Measurements from ENCODE around the gene ANKRD22. TPM values are rescaled to one million over a fixed set of nuclear protein-coding genes. Genes with fewer than 3 reads are reported as not detected.
"Not testable (repeated sequence)": the region's sequence is repeated elsewhere in the genome, so short reads cannot be mapped to it uniquely, and the experiment has no call there.

ANKRD22 gene
- total RNA-seq: not detected

DNA sequence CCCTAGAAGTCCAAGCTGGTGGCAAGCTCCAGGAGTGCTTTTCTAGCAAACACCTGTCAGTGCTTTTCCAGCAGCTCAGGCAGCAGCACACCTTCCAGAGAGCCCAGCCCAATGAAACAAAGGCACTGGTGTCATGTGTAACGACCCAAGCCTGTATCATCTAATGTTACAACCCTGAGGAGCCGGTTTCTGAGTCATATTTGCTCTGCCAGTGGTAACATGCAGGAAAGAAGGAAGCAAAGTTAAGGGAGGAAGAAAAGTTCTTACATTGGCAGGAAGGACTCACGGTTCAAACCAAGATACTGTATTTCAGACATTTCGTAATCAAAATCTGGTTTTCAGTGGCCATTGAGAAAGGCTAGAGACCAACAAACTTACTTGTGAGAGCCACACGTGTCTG, at the start of gene ANKRD22:
Gene ANKRD22, minus strand, starts transcription at position 139 of the 400 bp plus-strand sequence. CDS start 237 bp downstream, outside the sequence.
- no peak for DNase-seq

GRCh38 chr10:88899886-88900285, 48.2 kb upstream of the ANKRD22 start:
- DNase-seq: no peak

- DNase-seq: no peak
These were observed 47.1 kb upstream of the ANKRD22 start for GRCh38 chr10:88898727-88899126.

DNA sequence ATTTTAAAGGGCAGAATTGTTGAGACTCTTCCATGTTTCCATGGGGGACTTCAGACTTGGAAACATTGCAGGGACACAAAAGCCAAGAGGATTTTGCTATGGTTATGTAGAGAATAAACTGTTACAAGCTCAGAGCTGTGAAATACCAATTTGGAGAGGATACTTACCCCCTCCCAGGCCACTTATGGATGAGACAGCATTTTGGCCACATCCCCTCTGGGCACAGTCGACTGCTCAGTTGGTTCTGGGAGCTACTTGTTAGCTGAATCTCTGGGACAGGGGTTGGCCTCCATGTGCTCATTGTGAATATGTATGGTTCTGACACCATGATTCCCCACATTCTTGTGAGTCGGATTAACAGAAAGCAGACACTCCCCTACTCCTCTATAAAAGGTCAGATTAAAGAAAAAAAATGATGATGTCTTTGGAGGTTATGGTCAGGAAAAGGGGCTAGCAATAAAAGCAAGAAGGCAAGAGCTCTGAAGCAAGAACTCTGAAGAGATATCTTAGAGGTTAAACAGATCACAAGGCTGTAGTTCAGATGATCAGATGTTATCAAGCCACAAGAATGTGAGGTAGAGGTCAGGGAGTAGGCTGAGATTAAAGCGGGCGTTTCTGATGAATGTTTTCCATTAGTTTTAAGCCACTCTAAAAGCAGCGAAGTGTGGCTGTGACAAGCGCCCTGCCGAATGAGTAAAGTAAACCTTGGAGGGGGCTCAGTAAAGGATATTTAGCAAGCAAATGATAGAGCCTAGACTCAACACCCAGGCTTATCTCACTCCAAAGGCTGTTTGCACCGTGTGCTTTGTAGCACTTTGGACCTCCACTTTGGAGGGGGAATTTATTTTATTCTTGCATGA, 45.6 kb upstream of the ANKRD22 start:
- DNase-seq: no peak

DNA sequence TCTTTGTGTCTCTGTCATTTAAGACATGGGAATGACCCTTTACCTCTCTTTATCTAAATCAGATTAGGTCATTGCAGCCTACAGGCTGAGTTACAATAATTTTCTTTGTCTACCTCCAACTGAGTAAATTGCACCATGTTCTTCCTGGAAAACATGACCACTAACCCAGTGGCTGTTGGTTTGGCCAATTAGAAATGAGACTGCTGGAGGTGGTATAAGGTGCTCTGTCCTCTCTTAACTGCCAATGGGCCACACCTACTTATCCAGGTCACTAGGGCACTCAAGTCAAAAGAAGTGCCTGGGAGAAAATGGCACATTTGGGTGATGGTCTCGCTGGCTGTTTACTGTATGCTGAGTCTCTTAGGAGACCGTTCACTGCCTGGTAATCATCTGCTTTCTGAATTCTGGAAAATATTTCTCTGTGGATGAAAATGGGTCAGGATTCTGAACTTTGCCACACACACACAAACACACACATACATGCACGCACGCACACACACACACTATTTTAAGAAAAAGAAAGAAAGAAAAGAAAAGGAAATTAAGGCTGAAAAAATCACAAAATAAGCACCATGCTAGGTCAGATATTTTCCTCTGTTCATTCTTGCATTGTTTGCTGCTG, 44.8 kb upstream of the ANKRD22 start:
- DNase-seq: no peak

DNA sequence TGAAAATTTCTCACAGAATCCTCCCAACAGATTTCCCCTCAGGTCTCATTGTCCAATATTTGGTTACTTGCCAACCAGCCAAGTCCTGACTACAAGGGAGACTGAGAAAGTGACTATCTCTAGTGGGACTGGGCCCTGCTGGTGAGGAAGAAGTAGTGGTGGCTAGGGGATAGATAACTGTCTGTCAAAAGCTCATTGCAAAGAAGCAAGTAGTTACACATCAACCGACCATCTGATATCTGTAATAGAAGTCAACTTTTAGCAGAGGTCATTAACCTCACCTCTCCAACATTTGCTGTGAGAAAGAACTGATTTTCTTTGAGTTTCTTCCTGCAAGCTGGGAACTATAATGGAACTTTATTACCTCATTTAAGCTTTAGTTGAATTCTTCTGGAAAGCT, 43.6 kb upstream of the ANKRD22 start:
- DNase-seq: no peak

GRCh38 chr10:88893611-88894010, 42.0 kb upstream of the ANKRD22 start:
- no peak for DNase-seq

DNA sequence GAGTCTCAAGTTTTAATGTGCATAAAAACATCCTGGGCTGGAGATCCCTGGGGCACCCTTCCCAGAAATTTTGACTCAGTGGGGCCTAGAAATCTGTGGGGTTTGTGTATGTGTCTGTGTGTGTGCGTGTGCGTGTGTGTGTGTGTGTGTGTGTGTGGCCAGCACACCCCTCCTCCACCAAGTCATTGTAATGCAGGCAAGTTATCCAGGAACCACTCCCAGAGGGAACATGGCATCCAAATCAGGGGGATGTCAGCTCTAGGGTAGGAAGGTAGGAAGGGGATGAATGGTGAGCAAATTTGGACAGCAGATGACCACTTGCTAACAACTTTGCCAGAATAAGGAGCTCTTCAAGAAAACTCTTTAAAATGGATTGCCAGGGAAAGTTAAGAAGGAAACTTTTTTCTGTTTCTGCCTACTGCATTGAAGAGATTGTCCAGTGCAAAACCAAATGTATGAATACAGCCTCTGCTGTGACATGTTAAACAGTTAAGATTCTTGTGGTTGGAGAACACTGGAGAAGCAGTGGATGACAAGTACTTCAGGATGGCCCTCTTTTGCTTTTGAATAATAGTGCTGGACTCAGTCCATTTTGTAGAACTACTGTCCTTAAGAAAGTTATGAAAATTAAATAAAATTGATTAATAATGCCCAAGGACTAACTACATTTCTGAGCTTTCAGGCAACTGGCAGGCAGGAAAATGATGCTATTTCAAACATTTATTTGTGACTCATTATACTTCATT, 40.8 kb upstream of the ANKRD22 start:
- DNase-seq: no peak

- DNase-seq: no peak
These were observed 39.2 kb upstream of the ANKRD22 start for GRCh38 chr10:88890681-88891381.

- DNase-seq: no peak
These were observed 38.1 kb upstream of the ANKRD22 start for GRCh38 chr10:88889559-88890337.

- DNase-seq: no peak
These were observed 37.3 kb upstream of the ANKRD22 start for GRCh38 chr10:88888810-88889445.

DNA sequence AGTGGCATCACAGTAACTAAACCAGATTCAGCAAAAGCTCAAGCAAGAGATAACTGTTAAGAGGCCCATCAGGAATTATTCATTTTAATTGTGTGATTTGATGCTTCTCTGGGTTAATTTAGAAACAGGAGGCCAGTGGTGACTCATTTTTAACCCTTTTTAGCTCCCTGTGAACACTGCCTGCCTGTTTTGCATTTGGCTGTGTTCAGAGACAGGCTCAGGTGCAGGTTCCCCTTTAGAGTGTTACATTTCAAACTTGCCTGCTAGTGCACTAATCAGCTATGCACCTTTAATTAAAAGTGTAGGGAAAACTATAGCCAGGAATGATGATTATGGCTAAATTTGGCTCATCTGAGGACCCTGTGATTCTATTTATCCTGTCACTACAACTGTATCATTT, 34.9 kb upstream of the ANKRD22 start:
- no peak for DNase-seq

GRCh38 chr10:88883448-88883809, 31.8 kb upstream of the ANKRD22 start:
- no peak for DNase-seq

DNA sequence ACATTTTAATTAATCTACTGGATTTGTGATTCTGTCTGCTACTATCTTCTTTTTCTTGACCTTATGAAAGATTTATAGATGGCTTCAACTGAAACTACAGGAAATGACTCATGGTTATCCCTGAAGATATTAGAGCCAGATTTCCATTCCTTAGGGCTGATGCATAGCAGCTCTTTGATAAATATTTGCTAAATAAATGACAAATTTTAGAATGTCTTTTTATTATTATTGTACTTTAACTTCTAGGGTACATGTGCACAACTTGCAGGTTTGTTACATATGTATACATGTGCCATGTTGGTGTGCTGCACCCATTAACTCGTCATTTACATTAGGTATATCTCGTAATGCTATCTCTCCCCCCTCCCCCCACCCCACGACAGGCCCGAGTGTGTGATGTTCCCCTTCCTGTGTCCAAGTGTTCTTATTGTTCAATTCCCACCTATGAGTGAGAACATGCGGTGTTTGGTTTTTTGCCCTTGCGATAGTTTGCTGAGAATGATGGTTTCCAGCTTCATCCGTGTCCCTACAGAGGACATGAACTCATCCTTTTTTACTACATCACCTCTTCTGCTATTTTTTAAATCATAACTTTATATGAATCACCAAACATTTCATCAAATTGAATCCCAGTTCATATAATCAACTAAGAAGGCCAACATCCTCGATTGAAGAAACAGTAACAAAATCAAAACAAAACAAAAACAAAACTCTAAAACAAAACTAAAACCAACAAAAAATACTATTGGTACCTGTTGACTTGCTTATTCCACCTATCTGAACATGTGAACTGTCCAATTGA, 31.2 kb upstream of the ANKRD22 start:
- not testable (repeated sequence) for DNase-seq

DNA sequence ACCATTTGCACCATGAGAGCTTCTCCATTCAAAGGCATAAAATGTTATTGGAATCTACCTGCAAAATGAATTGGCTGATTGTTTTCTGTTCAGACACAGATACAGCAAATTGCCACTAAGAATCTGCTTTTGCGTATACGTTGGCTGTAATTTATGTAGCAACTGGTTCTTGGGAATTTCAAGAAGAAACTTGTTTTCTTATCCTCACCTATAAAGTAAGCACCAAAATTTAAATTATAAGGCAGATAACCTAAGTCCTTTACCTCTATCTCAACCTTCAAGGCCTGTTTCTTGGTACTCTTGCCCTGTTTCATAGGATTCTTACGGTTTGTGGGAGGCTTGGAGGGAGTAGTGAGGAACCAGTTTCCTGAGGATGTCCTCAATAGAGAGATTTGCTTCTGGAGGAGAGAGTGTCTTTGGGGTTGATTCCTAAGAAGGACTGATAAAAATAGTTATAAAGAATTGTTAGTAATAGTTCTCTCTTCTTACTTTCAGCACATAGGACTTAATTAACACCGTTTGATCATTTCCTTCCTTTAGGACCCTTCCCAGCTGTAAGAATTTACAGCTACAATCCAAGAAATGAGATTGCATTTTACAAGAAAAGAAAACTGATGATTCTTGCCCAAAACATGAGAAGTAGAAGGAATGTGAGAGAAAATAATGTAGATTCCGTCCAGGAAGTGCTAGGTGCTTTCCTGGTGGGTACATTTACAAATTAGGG, 30.4 kb upstream of the ANKRD22 start:
- DNase-seq: no peak

GRCh38 chr10:88881320-88881719, 29.7 kb upstream of the ANKRD22 start:
- no peak for DNase-seq

- DNase-seq: peak; percentile 52
These were observed 28.8 kb upstream of the ANKRD22 start for GRCh38 chr10:88880282-88881076.

DNA sequence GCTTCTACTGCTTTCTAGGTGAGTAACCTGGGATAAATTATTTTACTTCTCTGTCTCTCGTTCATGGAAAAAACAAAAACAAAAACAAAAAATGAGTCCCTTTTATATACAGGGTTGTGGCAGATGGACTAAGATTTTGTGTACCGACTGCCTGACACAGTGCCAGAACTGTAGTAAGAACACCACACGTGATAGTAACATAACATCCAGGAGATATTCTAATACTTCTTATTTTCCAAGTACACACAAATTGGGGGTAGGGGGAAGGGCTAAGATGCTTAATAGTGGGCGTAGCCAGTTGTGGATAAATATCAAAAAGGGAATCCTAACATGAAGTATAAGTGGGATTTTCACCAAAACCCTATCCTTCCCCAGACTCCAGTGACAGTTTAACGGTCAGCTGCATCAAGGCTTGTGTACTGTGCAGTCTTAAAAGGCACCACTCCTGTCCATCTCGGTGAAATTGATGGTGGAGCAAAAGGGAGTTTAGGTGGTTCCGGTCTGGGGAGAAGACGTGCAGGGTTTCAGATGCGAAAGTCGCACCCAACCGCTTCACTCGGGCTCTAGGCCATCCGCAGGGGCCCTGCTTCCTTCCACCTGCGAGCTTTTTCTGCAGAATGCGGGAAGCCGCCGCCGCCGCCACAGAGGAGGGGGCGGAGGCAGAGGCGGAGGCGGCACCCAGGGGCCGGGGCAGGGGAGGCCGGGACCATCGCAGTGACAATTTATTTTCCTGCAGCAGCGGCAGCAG, 28.1 kb upstream of the ANKRD22 start, which contains the start of gene STAMBPL1:
Gene STAMBPL1, plus strand, starts transcription at position 712 of the 748 bp plus-strand sequence. CDS start 21,464 bp downstream, outside the sequence.
- DNase-seq: peak; percentile 57

All from effector CD4-positive, alpha-beta T cell (primary cell).